Stimulated activated CD8-positive, alpha-beta memory T cell treated with anti-CD3 and anti-CD28 coated beads, Interleukin-12 subunit alpha, Interleukin-12 subunit beta, amount 100 ng/mL, for 24 hours (primary cell): ENCODE data around the gene UBAC2.

Experiments
- DNase-seq: peaks from one replicate; pipeline ENCODE4 v3.0.0-alpha.2; 2020; ENCODE audit errors: extremely low read depth

The UBAC2 gene

DNA sequence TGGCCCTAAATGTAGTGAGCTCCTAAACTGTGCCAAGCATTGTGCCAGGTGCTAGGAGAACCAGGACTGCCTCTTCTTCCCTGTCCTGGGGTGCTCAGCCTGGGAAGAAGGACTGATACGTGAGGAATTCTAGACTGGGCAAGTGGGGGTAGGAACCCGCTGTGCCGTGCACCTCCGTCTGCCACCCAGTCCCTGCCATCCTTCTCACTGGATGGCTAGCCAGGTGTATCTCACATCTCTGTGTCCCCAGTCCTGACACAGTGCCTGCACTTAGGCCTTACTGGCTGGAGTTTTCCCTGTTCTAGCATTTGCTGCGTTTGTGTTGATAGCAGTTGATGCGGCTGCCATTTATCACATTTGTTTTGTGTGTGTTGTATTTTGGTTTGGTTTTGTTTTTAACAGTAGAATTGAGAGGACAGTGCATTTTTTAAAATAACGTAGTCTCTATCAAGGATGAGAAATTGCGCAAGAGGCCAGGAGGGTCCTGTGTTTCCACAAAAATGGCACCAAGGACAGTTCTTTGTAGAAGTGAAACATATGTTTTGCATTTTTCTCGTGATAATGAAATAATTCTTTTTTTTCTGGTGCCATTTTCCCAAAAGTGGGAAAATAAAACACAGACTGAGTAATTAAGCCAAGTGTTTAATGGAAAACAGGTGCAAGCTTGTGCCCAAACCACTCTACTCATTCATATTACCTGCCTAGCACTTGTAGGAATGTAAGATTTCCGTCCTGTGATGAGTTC, 111.3 kb downstream of the UBAC2 start:
- no peak for DNase-seq

DNA sequence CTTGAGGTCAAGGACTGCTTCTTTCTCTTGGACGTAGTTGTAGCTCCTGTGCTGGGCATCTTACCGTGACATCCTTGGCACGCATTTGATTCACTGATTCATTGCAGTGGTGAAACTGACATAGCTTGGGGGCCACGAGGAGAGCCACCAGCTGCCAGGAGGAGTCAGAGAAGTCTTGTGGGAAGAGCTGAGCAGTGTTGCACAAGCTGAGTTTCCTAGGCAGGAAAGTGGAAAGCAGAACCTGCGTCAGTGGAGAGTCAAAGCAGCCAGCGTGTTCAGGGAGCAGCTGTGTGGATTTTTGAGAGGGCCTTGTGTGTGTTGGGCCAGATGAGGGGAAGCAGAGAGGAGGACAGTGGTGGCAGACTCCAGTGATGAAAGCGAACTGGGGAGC, 111.8 kb downstream of the UBAC2 start:
- DNase-seq, result no peak

DNA sequence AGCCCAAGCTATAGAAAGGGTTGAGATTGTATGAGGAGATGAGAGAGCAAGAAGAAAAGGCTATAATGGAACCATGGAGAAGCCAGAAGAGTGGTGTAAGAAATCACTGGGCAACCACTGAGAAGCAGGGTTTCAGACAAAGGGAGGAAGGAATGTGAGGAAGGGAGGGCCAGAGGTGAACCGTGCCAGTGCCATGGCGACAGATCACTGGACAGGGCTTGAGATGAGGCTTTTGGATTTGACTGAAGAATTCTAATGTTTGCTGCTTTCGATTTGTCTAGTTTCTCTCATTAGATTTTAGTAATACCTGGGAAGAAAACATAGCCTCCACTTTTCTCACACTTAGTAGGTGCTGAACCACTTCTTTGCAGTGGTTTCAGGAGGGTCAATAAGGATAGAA, 112.8 kb downstream of the UBAC2 start:
- no peak for DNase-seq

DNA sequence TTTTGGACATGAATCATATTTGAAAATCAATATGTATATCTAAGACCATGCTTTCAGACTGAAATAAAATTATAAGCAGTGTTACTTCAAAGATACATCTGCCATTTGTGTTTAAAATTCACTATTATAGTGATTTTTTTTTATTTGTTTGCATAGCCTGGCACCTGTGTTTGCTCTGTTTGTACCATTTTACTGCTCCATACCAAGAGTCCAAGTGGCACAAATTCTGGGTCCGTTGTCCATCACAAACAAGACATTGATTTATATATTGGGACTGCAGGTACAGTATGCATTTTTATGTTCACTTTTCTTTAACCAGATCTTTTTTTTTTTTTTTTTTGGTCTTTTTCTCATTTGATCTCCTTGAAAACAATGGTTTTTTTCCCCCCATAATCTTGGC, 113.3 kb downstream of the UBAC2 start:
- DNase-seq, result no peak

DNA sequence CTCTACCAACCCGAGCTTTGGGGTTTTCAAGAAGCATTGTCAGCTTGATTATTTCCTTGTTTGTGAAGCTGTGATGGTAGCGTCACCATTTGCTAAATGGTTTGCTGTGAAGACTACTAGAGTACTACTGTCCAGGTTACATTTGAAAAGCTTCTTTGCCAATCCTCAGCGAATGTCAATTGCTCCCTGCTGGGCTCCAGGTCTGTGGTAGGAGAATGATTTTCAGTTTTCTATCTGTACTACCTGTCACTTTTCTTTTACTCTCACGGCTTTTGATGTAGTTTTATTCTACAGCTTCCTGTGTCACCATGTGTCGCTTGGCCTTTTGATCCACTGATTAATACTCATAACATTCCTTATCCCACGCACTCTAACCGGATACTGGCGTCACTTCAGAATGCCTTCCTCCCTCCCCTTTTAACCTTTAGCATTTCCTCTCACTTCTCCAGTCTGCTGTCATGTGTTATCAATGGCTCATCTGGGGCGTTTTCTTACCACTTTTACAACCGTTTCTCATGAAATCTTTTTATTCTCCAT, 114.1 kb downstream of the UBAC2 start:
- no peak for DNase-seq

DNA sequence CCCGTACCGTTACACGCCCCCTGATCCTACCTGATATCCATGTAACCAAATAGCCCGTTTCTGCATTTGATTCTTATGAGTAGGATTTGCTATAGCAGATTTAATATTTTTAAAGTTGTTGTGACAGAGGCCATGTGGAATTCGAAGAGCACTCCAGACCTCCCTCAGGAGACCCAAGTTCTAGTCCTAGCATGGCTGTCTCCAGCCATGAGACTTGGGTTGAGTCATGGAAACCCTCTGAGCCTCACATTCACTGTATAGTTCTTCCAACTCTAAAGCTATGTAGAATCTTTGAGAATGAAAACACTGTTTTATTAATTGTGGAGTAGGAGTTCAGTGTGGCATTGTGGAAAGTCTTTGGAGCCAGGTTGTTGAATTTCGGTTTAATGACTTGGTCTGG, 114.5 kb downstream of the UBAC2 start:
- no peak for DNase-seq

DNA sequence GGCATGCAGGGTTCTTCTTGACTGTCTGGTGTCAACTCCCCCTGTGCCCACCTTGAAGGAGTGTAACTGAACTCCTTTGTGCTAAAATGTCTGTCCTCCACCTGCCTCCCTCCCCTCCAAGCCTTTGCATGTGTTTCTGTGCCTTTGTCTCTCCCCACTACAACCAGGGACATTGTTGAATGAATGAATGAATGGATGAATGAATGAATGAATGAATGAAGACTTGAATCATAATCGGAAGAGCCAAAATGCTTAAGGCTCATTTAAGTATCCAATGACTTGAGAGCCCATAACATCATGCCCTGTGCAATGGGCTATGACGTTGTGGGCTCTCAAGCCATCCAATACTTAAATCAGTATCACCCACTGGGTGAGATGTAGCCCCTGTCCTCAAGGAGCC, 115.6 kb downstream of the UBAC2 start:
- DNase-seq, result no peak

DNA sequence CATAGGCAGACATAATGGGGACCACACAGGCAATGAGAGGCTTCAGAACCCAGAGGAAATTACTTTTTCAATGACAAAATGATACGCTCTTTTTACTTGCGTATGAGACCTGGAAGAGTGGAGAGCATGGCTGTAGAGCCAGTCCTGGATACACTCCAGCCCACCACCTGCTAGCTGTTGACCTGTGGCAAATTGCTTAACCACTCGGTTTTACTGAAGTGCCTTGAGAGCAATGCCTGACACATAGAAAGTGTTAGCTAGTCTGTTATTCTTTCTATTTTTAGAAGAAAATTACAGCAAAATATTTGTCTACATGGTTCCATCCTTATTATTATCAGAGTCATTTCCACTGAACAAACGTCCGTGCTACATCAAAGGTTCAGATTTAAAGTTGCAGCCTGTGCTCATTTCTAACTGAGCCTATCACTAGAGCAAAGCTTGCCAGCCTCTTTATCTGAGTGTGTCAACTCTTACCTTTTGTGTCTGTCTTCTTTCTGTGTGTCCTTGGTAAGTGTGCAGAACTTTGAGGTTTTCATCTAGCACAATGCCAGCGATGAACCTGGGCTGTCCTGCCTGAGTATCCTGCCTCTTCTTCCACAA, 116.1 kb downstream of the UBAC2 start:
- no peak for DNase-seq

DNA sequence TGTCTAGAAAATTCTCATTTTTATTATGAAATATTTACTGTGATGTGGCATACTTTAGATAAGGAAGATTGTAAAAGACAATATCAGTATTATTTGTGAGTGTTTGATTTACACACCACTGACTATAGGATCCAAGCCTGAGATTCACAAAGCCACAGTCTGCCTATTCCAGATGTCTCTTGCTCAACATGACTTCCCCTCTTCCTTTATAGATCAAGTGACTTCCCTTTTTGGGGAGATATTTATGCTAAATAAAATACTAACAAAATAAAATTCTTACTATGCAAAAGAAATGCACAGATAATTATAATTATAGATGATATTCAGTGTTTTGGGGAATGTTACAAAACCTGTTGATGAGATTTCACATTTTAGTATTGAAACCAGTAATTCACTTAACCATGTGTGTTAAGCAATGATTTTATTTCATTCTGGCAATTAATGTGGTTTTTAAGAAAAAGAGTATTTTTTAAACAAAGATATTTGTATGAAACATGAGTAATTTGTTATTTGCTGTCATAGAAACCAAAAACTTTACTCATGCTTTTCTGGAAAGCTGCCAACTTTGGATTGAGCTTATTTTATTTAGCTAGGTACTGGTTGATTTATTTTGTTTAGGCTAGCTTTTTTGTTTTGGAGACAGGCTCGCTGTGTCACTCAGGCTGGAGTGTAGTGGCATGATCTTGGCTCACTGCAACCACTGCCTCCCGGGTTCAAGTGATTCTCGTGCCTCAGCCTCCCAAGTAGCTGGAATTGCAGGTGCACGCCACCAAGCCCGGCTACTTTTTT, 120.2 kb downstream of the UBAC2 start:
- DNase-seq, result no peak

DNA sequence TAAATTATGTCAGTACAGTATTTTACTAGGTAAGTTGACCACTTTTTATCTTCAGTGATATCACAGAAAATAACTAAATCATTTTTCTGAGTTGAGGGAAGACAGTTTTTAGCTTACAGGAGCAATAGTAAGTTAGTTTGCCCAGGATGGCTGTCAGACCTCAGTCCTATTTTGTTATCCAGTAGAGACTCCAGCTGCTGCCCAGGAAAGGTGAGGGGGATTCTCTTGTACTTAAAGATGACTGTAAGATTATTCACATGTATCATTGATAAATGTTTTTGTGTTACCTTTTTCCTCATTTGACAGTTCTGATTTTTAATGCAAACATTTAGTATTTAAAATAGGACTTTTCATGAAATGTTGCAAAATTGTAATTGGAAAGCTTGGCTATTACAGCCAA, 121.1 kb downstream of the UBAC2 start:
- no peak for DNase-seq

DNA sequence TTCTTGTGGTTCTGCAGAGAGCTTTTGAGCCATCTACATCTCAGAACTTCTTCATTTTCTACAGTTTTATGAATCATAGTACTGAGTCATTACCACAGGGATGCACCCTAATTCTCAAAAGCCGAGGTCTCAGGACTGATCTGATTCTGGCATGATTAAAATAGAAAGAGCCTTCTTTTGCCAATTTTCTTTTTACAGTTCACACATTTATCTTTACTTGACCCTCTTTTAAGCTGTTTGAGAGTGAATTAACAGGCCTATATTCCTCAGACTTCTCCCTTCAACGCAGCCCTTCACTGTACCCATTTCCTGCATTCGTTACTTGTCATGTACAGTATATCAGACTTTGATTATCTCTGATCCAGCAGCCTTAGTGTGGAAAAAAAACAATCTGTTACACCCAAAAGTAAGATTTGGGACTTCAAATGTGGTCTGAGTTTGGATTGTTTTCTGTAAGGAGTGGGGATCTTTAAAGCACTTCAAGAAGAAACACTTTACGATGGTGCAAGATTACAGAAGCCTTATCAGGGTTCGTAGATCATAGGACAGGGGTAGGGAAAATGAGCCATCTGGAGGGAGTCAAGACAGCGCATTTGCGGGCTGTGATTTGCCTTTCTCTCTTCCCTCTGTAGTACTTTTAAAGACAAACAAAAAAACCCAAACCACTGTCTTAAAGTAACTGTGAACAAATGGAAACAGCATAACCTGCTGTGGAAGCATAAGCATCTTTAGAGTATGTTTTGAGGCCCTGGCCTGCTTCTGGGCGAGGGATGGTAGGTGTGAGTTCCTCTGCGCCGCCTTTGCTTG, 121.8 kb downstream of the UBAC2 start:
- no peak for DNase-seq

DNA sequence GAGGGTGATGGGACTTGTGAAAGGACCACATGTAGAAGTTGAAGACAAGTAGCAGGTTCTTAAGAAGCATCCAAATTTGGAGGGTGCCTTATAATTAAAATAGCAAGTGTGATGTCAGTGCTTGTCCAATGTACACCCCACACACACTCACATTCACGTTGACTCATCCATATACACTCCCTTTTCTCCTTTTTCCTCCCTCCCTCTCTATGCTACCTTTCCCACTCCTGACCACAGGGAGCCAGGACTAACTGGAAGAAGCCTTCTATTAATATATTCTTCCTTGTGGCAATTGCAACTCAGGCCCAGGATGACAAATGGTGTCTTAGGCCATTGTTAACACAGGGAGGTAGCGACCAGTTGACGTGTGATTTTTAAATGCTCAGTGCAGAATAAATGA, 122.8 kb downstream of the UBAC2 start:
- no peak for DNase-seq

DNA sequence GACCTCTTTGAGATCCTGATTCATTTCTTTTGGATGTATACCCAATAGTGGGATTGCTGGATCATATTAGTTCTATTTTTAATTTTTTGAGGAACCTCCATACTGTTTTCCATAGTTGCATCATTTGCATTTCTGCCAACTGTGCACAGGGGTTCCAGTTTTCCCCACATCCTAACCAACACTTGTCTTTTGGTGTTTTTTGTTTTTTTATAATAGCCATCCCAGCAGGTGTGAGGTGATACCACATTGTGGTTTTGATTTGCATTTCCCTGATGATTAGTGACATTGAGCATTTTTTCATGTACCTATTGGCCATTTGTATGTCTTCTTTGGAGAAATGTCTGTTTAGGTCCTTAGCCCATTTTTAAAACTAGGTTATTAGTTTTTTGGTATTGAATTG, 125.4 kb downstream of the UBAC2 start:
- DNase-seq, result no peak

DNA sequence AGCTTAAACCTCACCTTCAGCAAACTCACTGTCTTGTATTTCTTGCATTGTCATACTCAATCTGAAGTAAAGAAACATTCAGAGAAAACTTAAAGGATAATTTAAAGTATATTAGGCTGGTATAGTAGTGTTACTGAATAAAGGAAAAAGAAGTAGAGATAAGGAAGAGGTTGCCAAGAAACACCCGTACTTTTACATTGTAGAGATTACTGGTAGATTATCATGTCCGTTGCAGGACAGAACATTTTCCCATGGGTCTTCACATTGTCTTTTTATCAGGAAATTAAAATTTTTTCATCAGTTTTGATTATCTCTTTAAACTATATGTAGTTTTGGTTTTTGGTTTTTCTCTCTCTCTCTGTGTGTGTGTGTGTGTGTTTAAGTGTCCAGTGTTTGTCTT, 126.5 kb downstream of the UBAC2 start:
- no peak for DNase-seq

DNA sequence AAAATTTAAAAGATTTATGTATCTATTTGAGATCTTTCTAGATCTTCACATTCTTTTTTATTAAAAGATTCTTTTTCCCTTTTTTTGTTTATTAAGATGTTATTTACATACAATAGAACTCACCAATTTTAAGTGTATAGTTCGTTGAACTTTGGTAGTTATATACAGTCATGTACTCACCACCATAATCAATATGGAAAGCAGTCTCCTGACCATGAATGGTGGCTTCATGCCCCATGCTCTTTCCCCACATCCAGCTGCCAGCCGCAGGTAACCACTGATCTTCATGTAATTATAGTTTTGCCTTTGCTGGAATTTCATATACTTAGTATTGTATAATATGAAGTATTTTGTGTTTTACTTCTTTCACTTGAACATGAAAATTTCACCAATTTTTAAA, 127.1 kb downstream of the UBAC2 start:
- DNase-seq, result no peak

DNA sequence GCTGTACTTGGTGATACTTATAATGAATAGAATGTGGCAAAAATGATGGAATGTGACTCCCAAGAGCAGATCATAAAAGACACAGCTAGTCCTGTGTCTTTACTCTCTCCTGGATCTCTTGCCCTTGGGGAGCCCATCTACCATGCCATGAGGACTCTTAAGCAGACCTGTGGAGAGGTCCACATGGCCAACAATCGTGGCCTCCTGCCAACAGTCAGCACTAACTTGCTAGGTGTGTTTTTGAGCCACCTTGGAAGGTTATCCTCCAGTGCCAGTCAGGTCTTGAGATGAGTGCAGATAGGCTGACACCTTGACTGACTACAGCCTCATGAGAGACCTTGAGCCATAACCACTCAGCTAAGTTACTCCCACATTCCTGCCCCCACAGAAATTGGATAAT, 128.8 kb downstream of the UBAC2 start:
- no peak for DNase-seq

DNA sequence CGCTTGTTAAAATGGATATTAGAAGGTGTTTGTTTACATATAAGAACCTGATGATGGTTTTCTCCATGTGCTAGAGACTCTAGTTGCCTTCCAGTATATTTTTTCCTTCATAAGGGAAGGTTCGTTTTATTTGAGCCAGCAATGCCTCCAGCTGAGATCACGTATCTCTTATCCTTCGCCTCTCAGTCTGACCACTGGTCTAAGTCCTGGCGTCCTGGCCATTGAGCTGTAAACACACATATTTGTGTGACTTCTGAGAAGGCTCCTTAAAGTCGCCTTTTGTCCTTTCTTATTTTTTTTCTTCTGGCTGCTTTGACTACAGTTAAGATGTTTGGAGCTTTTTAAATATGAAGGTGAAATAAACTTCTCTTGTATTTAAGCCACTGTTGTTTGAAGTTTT, 130.3 kb downstream of the UBAC2 start:
- DNase-seq, result no peak

DNA sequence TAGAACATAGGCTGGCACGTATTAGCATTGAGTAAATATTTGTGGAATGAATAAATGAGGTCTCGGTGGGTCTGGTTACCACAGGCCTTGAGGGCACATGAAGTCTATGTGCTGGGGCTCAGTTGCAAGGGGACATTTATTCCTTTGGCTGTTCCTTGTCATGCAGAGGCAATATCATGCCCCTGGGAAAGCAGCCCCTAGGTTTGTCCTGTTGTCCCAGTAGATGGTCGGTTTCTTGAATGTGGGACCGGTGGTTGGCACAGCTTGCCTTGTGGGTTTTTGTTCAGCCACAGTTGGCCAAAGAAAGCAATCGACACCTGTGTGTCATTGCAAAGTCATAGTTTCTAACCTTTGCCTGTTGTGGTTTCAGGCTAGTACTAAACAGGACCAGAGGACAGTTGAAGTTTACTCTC, 131.2 kb downstream of the UBAC2 start:
- no peak for DNase-seq

DNA sequence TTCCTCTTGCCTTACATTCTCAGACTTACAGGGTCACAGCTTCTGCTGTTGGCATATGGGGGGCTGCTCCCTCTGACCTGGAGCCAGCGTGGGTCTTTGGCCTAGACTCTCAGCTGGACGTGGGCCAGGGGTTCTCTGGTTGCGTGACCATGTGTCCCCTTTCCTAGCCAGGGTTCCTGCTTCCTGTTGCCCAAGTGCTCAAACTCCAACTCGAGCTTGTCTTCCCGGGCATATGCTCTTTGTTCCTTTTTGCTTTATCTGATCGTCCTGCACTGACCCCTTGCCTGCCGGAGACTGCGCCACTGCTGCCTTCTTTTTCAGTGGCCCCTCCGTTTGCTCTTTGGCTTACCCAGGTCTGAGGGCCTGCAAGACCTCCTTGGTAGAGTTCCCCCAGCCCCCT, 131.8 kb downstream of the UBAC2 start:
- DNase-seq, result no peak

DNA sequence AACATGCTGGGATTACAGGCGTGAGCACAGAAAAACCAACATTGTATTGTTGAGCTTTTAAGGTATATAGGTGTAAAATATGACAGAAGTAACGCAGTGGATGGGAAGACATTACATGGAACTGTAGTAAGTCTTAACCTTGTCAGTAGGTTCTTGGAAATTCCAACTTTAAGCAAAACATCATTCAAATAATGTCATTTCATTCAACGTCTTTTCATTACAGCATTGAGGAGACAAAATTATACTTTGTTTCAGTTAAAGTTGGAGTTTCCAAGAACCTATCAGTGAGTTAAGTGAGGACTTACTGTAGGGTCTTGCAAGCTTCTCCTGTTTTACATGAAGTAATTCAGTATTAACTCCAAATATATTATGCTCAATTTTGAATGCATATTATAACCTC, 133.6 kb downstream of the UBAC2 start:
- no peak for DNase-seq

DNA sequence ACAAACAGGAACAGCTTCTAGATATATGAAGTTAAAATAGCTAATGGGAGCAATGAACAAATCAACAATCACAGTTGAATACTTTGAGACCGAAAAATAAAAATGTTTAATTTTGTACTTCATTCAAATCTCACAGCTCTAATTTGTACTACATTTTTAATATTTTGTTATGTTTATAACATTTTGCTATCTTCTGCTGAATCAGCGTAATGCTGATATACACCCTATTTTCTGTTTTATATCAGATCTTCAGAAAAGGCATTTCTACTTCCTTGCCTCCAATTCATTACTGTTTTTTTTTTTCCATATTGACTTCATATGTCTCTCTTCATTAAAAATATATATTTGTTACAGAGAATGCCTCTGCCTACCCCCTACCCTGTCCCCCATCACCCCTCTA, 134.4 kb downstream of the UBAC2 start:
- no peak for DNase-seq

DNA sequence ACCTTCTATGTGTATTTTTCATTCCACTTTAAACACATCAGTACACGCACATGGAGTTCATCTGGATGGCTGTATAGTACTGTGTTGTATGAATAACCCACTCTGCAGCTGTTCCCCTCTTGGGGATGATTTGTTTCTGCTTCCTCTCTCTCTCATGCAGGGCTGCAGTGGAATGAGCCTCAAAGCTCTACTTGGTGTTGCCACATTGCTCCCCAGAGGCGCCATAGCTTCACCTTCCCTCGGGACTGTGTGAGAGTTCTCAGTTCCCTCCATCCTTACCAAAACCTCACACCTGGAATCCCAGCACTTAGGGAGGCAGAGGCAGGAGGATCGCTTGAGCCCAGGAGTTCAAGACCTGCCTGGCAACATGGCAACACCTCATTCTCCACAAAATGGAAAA, 134.9 kb downstream of the UBAC2 start:
- no peak for DNase-seq
